ENCODE results near the gene DRAM1. TPM values are rescaled to one million over a fixed set of nuclear protein-coding genes. Genes with fewer than 3 reads are reported as not detected.
A peak's percentile ranks its signal among the peaks of the same experiment; 100 is the strongest.

DRAM1 gene
- total and polyA plus RNA-seq, 2 donors (not counting 1 experiment from before 2014, with no cell fraction given): 155 to 184 TPM

DNA sequence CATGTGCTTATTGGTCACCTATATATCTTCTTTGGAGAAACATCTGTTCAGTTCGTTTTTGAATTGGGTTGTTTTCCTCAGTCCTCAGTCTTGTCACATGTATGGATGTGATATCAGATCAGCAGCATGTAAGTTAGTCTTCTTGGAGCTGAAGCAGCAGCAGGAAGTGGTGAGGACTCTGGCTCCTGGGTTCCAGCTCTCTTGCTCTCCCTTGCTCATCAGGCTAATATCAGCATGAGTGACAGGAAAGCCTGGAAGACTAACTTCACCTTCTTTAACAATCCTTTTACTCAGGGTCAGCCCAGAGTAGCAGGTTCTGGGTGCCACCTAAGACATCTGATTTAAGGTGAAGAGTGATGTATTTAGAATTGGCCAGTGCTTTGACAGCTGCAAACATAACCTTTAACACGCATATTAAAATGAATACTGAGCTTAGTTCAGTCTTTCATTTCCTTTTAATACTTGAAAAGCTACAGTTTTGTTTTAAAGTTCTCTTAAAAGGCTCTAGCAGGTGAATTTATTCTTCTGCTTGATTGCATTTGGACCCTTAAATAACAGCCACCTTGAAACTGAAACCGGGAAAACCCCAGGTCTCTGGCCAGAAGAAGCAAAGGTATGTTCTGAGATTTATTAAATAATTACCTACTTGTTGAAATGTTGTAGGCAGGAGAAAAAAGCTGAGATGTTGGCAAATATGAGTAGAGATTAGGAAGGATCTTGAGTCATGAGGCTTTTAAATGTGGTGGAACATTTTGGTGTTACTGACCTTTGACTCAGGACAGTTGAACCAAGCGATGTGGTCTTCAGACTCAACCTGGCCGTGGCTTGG, 54.3 kb downstream of the DRAM1 start:
- Histone ChIP-seq H3K9me3 (ENCODE audit: control insufficient read depth, insufficient read depth, low read depth, low read length) (no peaks in the 10 kb centered on the region), H3K27me3 (ENCODE audit: control insufficient read depth, insufficient read depth, low read length) (no peaks in the 10 kb centered on the region), H3K4me2 (ENCODE audit: extremely low read depth, insufficient read depth, low read length) (no peak overlapping the region), H3K36me3 (ENCODE audit: control insufficient read depth, insufficient read depth, low read length) (no peaks in the 10 kb centered on the region), H3K27ac (ENCODE audit: insufficient read depth, low read length) (no peak overlapping the region), H3K4me3 (replicated peaks in 1 of 4; ENCODE audit: control extremely low read depth in 1 of 4, insufficient read depth in 1 of 4, low read depth in 3 of 4, low read length in 4 of 4) (no peak overlapping the region), H2AFZ (ENCODE audit: low read length) (no peak overlapping the region), H4K20me1 (ENCODE audit: control insufficient read depth, extremely low read depth, insufficient read depth, low read length) (no peaks in the 10 kb centered on the region), H3K9ac (ENCODE audit: insufficient read depth, low read length) (no peak overlapping the region), H3K4me1 (ENCODE audit: control insufficient read depth, extremely low read depth, insufficient read depth, low read length) (peaks cover 13% of the 10 kb centered on the region), H3K79me2 (ENCODE audit: control insufficient read depth, insufficient read depth, low read length) (no peaks in the 10 kb centered on the region)
- TF ChIP-seq EZH2 (IDR thresholded peaks at IDR 0.05; ENCODE audit: low read length, missing control alignments): no peak
- TF ChIP-seq, protein P1, sequence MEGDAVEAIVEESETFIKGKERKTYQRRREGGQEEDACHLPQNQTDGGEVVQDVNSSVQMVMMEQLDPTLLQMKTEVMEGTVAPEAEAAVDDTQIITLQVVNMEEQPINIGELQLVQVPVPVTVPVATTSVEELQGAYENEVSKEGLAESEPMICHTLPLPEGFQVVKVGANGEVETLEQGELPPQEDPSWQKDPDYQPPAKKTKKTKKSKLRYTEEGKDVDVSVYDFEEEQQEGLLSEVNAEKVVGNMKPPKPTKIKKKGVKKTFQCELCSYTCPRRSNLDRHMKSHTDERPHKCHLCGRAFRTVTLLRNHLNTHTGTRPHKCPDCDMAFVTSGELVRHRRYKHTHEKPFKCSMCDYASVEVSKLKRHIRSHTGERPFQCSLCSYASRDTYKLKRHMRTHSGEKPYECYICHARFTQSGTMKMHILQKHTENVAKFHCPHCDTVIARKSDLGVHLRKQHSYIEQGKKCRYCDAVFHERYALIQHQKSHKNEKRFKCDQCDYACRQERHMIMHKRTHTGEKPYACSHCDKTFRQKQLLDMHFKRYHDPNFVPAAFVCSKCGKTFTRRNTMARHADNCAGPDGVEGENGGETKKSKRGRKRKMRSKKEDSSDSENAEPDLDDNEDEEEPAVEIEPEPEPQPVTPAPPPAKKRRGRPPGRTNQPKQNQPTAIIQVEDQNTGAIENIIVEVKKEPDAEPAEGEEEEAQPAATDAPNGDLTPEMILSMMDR (conservative IDR thresholded peaks at IDR 0.05 in 1 of 2, IDR thresholded peaks at IDR 0.05 in 1 of 2; ENCODE audit: low read depth in 1 of 2, low read length in 2 of 2): no peak
- no peak for DNase-seq (ENCODE audit: low read depth in 2 of 2)

DNA sequence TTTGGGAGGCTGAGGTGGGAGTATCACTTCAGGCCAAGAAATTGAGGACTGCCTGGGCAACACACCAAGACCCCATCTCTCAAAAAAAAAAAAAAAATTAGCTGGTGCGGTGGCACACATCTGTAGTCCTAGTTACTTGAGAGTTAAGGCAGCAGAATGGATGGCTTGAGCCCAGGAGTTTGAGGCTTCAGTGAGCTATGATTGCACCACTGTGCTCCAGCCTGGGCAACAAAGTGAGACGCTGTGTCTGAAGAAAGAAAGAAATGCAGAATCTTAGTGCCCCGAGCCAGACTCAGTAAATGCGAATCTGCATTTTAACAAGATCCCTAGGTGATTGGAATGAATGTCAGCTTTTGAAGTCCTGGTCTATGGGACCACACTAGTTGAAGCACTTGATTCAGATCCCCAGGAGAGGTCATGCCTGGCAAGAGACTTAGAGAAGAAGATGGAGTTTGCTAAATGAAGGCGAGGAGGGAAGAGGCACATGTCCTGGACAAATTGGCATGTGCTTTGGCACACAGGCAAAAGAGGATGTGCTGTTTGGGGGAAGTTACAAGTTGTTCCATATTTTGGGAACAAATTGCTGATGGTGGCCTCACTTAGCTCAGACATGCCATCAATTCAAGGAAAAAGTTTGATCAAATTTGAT, 56.6 kb downstream of the DRAM1 start:
- Histone ChIP-seq H3K9me3 (ENCODE audit: control insufficient read depth, insufficient read depth, low read depth, low read length) (no peaks in the 10 kb centered on the region), H3K27me3 (ENCODE audit: control insufficient read depth, insufficient read depth, low read length) (no peaks in the 10 kb centered on the region), H4K20me1 (ENCODE audit: control insufficient read depth, extremely low read depth, insufficient read depth, low read length) (no peaks in the 10 kb centered on the region), H3K4me2 (ENCODE audit: extremely low read depth, insufficient read depth, low read length) (no peak overlapping the region), H2AFZ (ENCODE audit: low read length) (no peak overlapping the region), H3K27ac (ENCODE audit: insufficient read depth, low read length) (no peak overlapping the region), H3K79me2 (ENCODE audit: control insufficient read depth, insufficient read depth, low read length) (no peaks in the 10 kb centered on the region), H3K4me3 (replicated peaks in 1 of 4; ENCODE audit: control extremely low read depth in 1 of 4, insufficient read depth in 1 of 4, low read depth in 3 of 4, low read length in 4 of 4) (no peak overlapping the region), H3K4me1 (ENCODE audit: control insufficient read depth, extremely low read depth, insufficient read depth, low read length) (peaks cover 15% of the 10 kb centered on the region), H3K36me3 (ENCODE audit: control insufficient read depth, insufficient read depth, low read length) (no peaks in the 10 kb centered on the region), H3K9ac (ENCODE audit: insufficient read depth, low read length) (no peak overlapping the region)
- TF ChIP-seq, protein P1 (conservative IDR thresholded peaks at IDR 0.05 in 1 of 2, IDR thresholded peaks at IDR 0.05 in 1 of 2; ENCODE audit: low read depth in 1 of 2, low read length in 2 of 2): no peak
- no peak for TF ChIP-seq EZH2 (IDR thresholded peaks at IDR 0.05; ENCODE audit: low read length, missing control alignments)
- no peak for DNase-seq (ENCODE audit: low read depth in 2 of 2)

DNA sequence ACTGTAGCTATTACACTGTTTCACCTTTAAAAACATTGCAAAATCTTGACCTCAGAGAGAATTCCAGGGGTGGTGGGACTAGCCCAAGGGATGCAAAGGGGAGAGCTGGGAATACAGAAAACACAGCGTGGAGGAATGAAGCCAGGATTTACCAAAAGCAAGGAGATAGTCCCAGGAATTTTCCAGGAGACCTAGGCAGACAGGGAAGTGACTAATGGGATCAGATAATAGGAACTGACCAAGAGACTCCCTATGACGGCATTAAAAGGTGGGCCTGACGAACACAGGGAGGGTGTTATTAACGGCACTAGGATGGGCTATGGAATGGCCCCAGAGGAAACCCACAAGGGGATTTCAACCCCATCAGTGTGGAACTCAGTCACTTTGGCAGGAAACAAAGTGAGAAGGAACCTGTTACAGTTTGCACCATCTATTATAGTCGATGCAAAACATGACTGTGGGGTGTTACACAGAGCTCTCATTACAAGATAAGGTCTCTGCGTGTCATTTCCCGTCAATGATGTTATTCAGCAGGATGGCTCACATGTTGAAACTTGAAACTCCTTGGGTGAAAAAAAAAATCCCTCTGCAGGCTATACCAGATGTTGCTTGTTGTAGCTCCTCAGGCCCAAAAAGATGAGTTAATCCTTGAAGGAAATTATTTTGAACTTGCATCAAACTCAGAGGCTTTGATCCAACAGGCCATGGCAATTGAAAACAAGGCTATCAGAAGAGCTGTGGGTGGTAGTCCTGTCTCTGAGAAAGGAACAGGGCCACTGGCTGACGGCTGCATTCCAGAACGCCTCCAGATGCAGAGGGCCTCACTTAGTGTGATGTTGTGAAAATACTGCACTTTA, 58.7 kb downstream of the DRAM1 start:
- Histone ChIP-seq H3K9me3 (ENCODE audit: control insufficient read depth, insufficient read depth, low read depth, low read length) (no peaks in the 10 kb centered on the region), H3K27ac (ENCODE audit: insufficient read depth, low read length) (peak overlapping the region; percentile 75), H2AFZ (ENCODE audit: low read length) (peak overlapping the region; percentile 32), H3K4me3 (replicated peaks in 1 of 4; ENCODE audit: control extremely low read depth in 1 of 4, insufficient read depth in 1 of 4, low read depth in 3 of 4, low read length in 4 of 4) (no peak overlapping the region), H4K20me1 (ENCODE audit: control insufficient read depth, extremely low read depth, insufficient read depth, low read length) (no peaks in the 10 kb centered on the region), H3K79me2 (ENCODE audit: control insufficient read depth, insufficient read depth, low read length) (no peaks in the 10 kb centered on the region), H3K36me3 (ENCODE audit: control insufficient read depth, insufficient read depth, low read length) (no peaks in the 10 kb centered on the region), H3K4me2 (ENCODE audit: extremely low read depth, insufficient read depth, low read length) (peak overlapping the region; percentile 49), H3K4me1 (ENCODE audit: control insufficient read depth, extremely low read depth, insufficient read depth, low read length) (peaks cover 15% of the 10 kb centered on the region), H3K9ac (ENCODE audit: insufficient read depth, low read length) (no peak overlapping the region), H3K27me3 (ENCODE audit: control insufficient read depth, insufficient read depth, low read length) (no peaks in the 10 kb centered on the region)
- peak; percentile 96 to 97 for DNase-seq (ENCODE audit: low read depth in 2 of 2)
- TF ChIP-seq, protein P1 (conservative IDR thresholded peaks at IDR 0.05 in 1 of 2, IDR thresholded peaks at IDR 0.05 in 1 of 2; ENCODE audit: low read depth in 1 of 2, low read length in 2 of 2): no peak
- TF ChIP-seq EZH2 (IDR thresholded peaks at IDR 0.05; ENCODE audit: low read length, missing control alignments): no peak

Data from fibroblast of lung (primary cell).